GM18526 (cell line): Measurements from ENCODE around the gene MMD2.

ENCODE experiments used
- POLR2A ChIP-seq: IDR thresholded peaks from 3 replicates; pipeline ENCODE4 v1.6.1; 2011; ENCODE audit not compliant: insufficient read length; ENCODE audit errors: extremely low read depth

The MMD2 gene

GRCh38 chr7:4919969-4920766 is 38.8 kb downstream of the MMD2 start:
- TF ChIP-seq POLR2A, result no peak

GRCh38 chr7:4916113-4916512 is 42.9 kb downstream of the MMD2 start:
- no peak for TF ChIP-seq POLR2A

- no peak for TF ChIP-seq POLR2A
These were observed 47.7 kb downstream of the MMD2 start for GRCh38 chr7:4911111-4911828.

- TF ChIP-seq POLR2A, result no peak
These were observed 52.3 kb downstream of the MMD2 start for GRCh38 chr7:4906682-4907081.

- no peak for TF ChIP-seq POLR2A
These were observed 53.8 kb downstream of the MMD2 start for GRCh38 chr7:4905171-4905570.

GRCh38 chr7:4904346-4904745 is 54.6 kb downstream of the MMD2 start:
- no peak for TF ChIP-seq POLR2A

GRCh38 chr7:4895766-4896165 is 63.2 kb downstream of the MMD2 start:
- TF ChIP-seq POLR2A, result no peak

- TF ChIP-seq POLR2A, result no peak
These were observed 64.5 kb downstream of the MMD2 start for GRCh38 chr7:4894482-4894881.

- TF ChIP-seq POLR2A, result no peak
These were observed 65.0 kb downstream of the MMD2 start for GRCh38 chr7:4893929-4894475.

- TF ChIP-seq POLR2A, result no peak
These were observed 69.3 kb downstream of the MMD2 start for GRCh38 chr7:4889682-4890081.

GRCh38 chr7:4888161-4888560 is 70.8 kb downstream of the MMD2 start:
- TF ChIP-seq POLR2A, result no peak

- no peak for TF ChIP-seq POLR2A
These were observed 72.3 kb downstream of the MMD2 start for GRCh38 chr7:4886671-4887070.

GRCh38 chr7:4885317-4885807 is 73.6 kb downstream of the MMD2 start:
- no peak for TF ChIP-seq POLR2A

GRCh38 chr7:4884164-4884563 is 74.8 kb downstream of the MMD2 start:
- no peak for TF ChIP-seq POLR2A

- no peak for TF ChIP-seq POLR2A
These were observed 75.4 kb downstream of the MMD2 start, which contains the start of gene RADIL for GRCh38 chr7:4883372-4884144. TSS of gene RADIL (minus strand) at chr7:4883716. CDS start at chr7:4878139, 5,577 bp downstream.
